H1 (cell line): ENCODE data around the gene SPSB1. TPM values are rescaled to one million over a fixed set of nuclear protein-coding genes. Genes with fewer than 3 reads are reported as not detected.

Source experiments
- CTCF ChIA-PET: fragments of 300-600 bp; sonication (Branson Sonifier 250); formaldehyde crosslinking; loops from one replicate; lab custom pipeline; 2021; ENCODE audit not compliant: partially characterized antibody; lab: Charles Lee
- POLR2A ChIA-PET: fragments of 300-600 bp; sonication (Branson Sonifier 250); formaldehyde crosslinking; loops from one replicate; lab custom pipeline; 2021; ENCODE audit warnings: inconsistent platforms; ENCODE audit not compliant: partially characterized antibody; lab: Charles Lee
- DNase-seq, 2 experiments: peaks; one replicate each; pipeline versions ENCODE4 v3.0.0 to v3.0.0-alpha.2; 2010 to 2022; ENCODE audit warnings: low spot score in 2 of 2, low read depth in 1 of 2, mixed read lengths in 1 of 2
- FAIRE-seq: peaks from 2 replicates; lab custom pipeline; 2011; peaks lifted over from hg19 to GRCh38; lab: Jason Lieb, UNC
- H2AFZ ChIP-seq: 2 replicates; pipeline ENCODE4 v1.8.1; 2012; ENCODE audit warnings: low read length, inconsistent platforms
- H2AK5ac ChIP-seq: 2 replicates; pipeline ENCODE4 v1.6.1; 2013; ENCODE audit warnings: low read depth, low read length
- H2BK120ac ChIP-seq: replicated peaks from 2 replicates; pipeline ENCODE3; 2013; ENCODE audit warnings: low read depth, low read length, inconsistent platforms
- H2BK12ac ChIP-seq: 2 replicates; pipeline ENCODE4 v1.6.1; 2013; ENCODE audit warnings: low read depth, low read length
- H2BK15ac ChIP-seq: 2 replicates; pipeline ENCODE4 v1.6.1; 2013; ENCODE audit warnings: low read length
- H2BK20ac ChIP-seq: 2 replicates; pipeline ENCODE4 v1.6.1; 2013; ENCODE audit warnings: low read length
- H2BK5ac ChIP-seq: 2 replicates; pipeline ENCODE4 v1.6.1; 2013; ENCODE audit warnings: low read depth, low read length
- H3K14ac ChIP-seq: 2 replicates; pipeline ENCODE4 v1.6.1; 2013; ENCODE audit warnings: inconsistent platforms; ENCODE audit not compliant: insufficient read length
- H3K18ac ChIP-seq: 2 replicates; pipeline ENCODE4 v1.6.1; 2013; ENCODE audit warnings: low read length; ENCODE audit errors: extremely low read depth
- H3K23ac ChIP-seq: 2 replicates; pipeline ENCODE4 v1.6.1; 2013; ENCODE audit warnings: inconsistent platforms; ENCODE audit not compliant: insufficient read length
- H3K23me2 ChIP-seq: 2 replicates; pipeline ENCODE4 v1.6.1; 2013; ENCODE audit warnings: low read depth, low read length
- H3K27ac ChIP-seq: 2 replicates; pipeline ENCODE4 v1.6.1; 2011; ENCODE audit warnings: low read depth, low read length, inconsistent platforms
- H3K27me3 ChIP-seq, 4 experiments: replicated peaks in 1 of 4; 1 replicate in 1 of 4; 2 replicates in 3 of 4; pipeline versions ENCODE4 v1.6.1 to v1.8.1; 2011 to 2013; ENCODE audit warnings: low read length in 3 of 4, mild to moderate bottlenecking in 3 of 4, inconsistent platforms in 2 of 4, mixed read lengths in 2 of 4, moderate library complexity in 1 of 4; ENCODE audit not compliant: control insufficient read depth in 3 of 4, insufficient read depth in 3 of 4; ENCODE audit errors: extremely low read depth in 1 of 4
- H3K36me3 ChIP-seq, 4 experiments: 2 replicates each; pipeline versions ENCODE4 v1.6.1 to v1.8.1; 2011 to 2013; ENCODE audit warnings: mild to moderate bottlenecking in 4 of 4, low read length in 3 of 4, moderate library complexity in 2 of 4, control low read depth in 1 of 4, inconsistent platforms in 1 of 4; ENCODE audit not compliant: insufficient read depth in 4 of 4, control insufficient read depth in 2 of 4
- H3K4ac ChIP-seq: replicated peaks from 2 replicates; pipeline ENCODE3; 2013; ENCODE audit warnings: low read length, low read depth, mixed read lengths, inconsistent platforms; ENCODE audit not compliant: insufficient read length
- H3K4me1 ChIP-seq, 4 experiments: replicated peaks in 1 of 4; 1 replicate in 1 of 4; 2 replicates in 3 of 4; pipeline versions ENCODE4 v1.6.1 to v1.8.1; 2011 to 2013; ENCODE audit warnings: low read length in 3 of 4, inconsistent platforms in 2 of 4, mixed read lengths in 1 of 4; ENCODE audit not compliant: insufficient read depth in 4 of 4, control insufficient read depth in 3 of 4
- H3K4me2 ChIP-seq, 2 experiments: 2 replicates each; pipeline versions ENCODE4 v1.6.1 to v1.8.1; 2011 to 2013; ENCODE audit warnings: low read depth in 2 of 2, low read length in 2 of 2, control low read depth in 1 of 2, inconsistent platforms in 1 of 2, mild to moderate bottlenecking in 1 of 2; ENCODE audit not compliant: insufficient read depth in 1 of 2
- H3K4me3 ChIP-seq, 4 experiments: fragments of 200-600, 300-600 bp in 1 of 4; sonication (generic), shearing (Covaris generic), sonication (Bioruptor Twin) in 1 of 4; 2 replicates each; pipeline versions ENCODE4 v1.5.1 to v1.8.1; 2011 to 2016; ENCODE audit warnings: low read length in 4 of 4, low read depth in 3 of 4, control low read depth in 2 of 4, inconsistent platforms in 2 of 4, mild to moderate bottlenecking in 2 of 4, mixed read lengths in 1 of 4, moderate library complexity in 1 of 4; ENCODE audit not compliant: insufficient read depth in 2 of 4; ENCODE audit errors: extremely low read depth in 1 of 4
- H3K56ac ChIP-seq: replicated peaks from 2 replicates; pipeline ENCODE3; 2013; ENCODE audit warnings: low read depth, mild to moderate bottlenecking, mixed read lengths, low read length, inconsistent platforms; ENCODE audit not compliant: insufficient read length
- H3K79me1 ChIP-seq: 2 replicates; pipeline ENCODE4 v1.6.1; 2013; ENCODE audit warnings: low read depth, low read length, control low read depth
- H3K79me2 ChIP-seq, 2 experiments: 2 replicates each; pipeline versions ENCODE4 v1.6.1 to v1.8.1; 2012 to 2013; ENCODE audit warnings: low read length in 2 of 2, mild to moderate bottlenecking in 2 of 2, inconsistent platforms in 1 of 2; ENCODE audit not compliant: insufficient read depth in 2 of 2, control insufficient read depth in 1 of 2
- H3K9ac ChIP-seq, 4 experiments: replicated peaks in 1 of 4; 1 replicate in 1 of 4; 2 replicates in 3 of 4; pipeline versions ENCODE4 v1.6.1 to v1.8.1; 2011 to 2013; ENCODE audit warnings: low read depth in 3 of 4, low read length in 3 of 4, control low read depth in 2 of 4, mild to moderate bottlenecking in 2 of 4, moderate library complexity in 2 of 4, inconsistent platforms in 1 of 4; ENCODE audit errors: extremely low read depth in 1 of 4
- H3K9me3 ChIP-seq, 2 experiments: 2 replicates each; pipeline versions ENCODE4 v1.6.1 to v1.8.1; 2012 to 2013; ENCODE audit warnings: mild to moderate bottlenecking in 2 of 2, moderate library complexity in 2 of 2, control low read depth in 1 of 2, inconsistent platforms in 1 of 2, low read depth in 1 of 2, low read length in 1 of 2, mixed read lengths in 1 of 2; ENCODE audit not compliant: insufficient read depth in 2 of 2
- H4K20me1 ChIP-seq, 2 experiments: replicated peaks in 1 of 2; 2 replicates each; pipeline versions ENCODE3 to v1.8.1; 2011 to 2013; ENCODE audit warnings: inconsistent platforms in 2 of 2, low read length in 2 of 2, mild to moderate bottlenecking in 1 of 2; ENCODE audit not compliant: insufficient read depth in 2 of 2, control insufficient read depth in 1 of 2
- H4K5ac ChIP-seq: 2 replicates; pipeline ENCODE4 v1.6.1; 2013; ENCODE audit warnings: low read length, low read depth, mixed read lengths, inconsistent platforms; ENCODE audit not compliant: insufficient read length
- H4K8ac ChIP-seq: 2 replicates; pipeline ENCODE4 v1.8.0; 2013; ENCODE audit warnings: mild to moderate bottlenecking, moderate library complexity, low read length, inconsistent platforms; ENCODE audit not compliant: insufficient read depth; ENCODE audit errors: extremely low read depth
- H4K91ac ChIP-seq: replicated peaks from 2 replicates; pipeline ENCODE3; 2013; ENCODE audit warnings: low read length, mixed read lengths, inconsistent platforms; ENCODE audit not compliant: insufficient read length
- BACH1 ChIP-seq: IDR thresholded peaks from 2 replicates; pipeline ENCODE4 v1.6.1; 2012; ENCODE audit warnings: low read length, improper control_type of control experiment
- CBX5 ChIP-seq: fragments of 300-800, 300-1000 bp; sonication (generic); IDR thresholded peaks from 2 replicates; pipeline ENCODE4 v1.7.1; 2016; ENCODE audit warnings: antibody characterized with exemption, low read length, low read depth
- CEBPB ChIP-seq: IDR thresholded peaks from 2 replicates; pipeline ENCODE4 v1.6.1; 2012; ENCODE audit warnings: low read depth, low read length
- GABPA ChIP-seq: IDR thresholded peaks from 2 replicates; pipeline ENCODE4 v1.6.1; 2011; ENCODE audit warnings: mild to moderate bottlenecking, low read length, moderate library complexity, borderline replicate concordance; ENCODE audit not compliant: insufficient read depth
- JUN ChIP-seq: IDR thresholded peaks from 2 replicates; pipeline ENCODE4 v1.6.1; 2011; ENCODE audit warnings: low read depth, mild to moderate bottlenecking, improper control_type of control experiment, low read length
- KDM4A ChIP-seq: IDR thresholded peaks from one replicate; pipeline ENCODE4 v1.7.1; 2012; ENCODE audit warnings: low read depth, mild to moderate bottlenecking, moderate library complexity, low read length, inconsistent platforms; ENCODE audit not compliant: severe bottlenecking
- KDM5A ChIP-seq: fragments of 200-600 bp; IDR thresholded peaks from 2 replicates; pipeline ENCODE4 v1.7.1; 2012; ENCODE audit warnings: mild to moderate bottlenecking, low read length, inconsistent platforms, mixed read lengths
- PHF8 ChIP-seq: fragments of 200-600 bp; sonication (generic); conservative IDR thresholded peaks from 2 replicates; pipeline ENCODE4 v1.7.1; 2012; ENCODE audit warnings: low read depth, mild to moderate bottlenecking, inconsistent platforms, low read length, moderate library complexity
- SIRT6 ChIP-seq: IDR thresholded peaks from one replicate; pipeline ENCODE4 v1.7.1; 2012; ENCODE audit warnings: low read length, inconsistent platforms
- SP2 ChIP-seq: IDR thresholded peaks from 2 replicates; pipeline ENCODE4 v1.6.1; 2012; ENCODE audit warnings: mild to moderate bottlenecking, low read length, inconsistent platforms
- TAF1 ChIP-seq: IDR thresholded peaks from 2 replicates; pipeline ENCODE4 v1.6.1; 2011; ENCODE audit warnings: mild to moderate bottlenecking, low read depth, low read length
- TEAD4 ChIP-seq: IDR thresholded peaks from 2 replicates; pipeline ENCODE4 v1.6.1; 2012; ENCODE audit warnings: low read depth, low read length, inconsistent platforms, mixed read lengths
- WGBS, 2 experiments: shearing (Covaris generic) in 1 of 2; methylation state at CpG; one replicate each; pipeline versions ENCODE4 v1.1.6 to v1.1.7; 2013 to 2015; ENCODE audit warnings: low lambda C conversion rate in 2 of 2, mixed read lengths in 2 of 2, inconsistent platforms in 1 of 2, low coverage in 1 of 2, missing lambda C conversion rate in 1 of 2; ENCODE audit not compliant: insufficient replicate concordance in 2 of 2, insufficient coverage in 1 of 2, insufficient read length in 1 of 2; ENCODE audit errors: extremely low coverage in 1 of 2, missing lambda C conversion rate in 1 of 2; 5-methylcytosine and 5-hydroxymethylcytosine counted together
- polyA plus RNA-seq, 7 experiments: library from polyadenylated mRNA; depleted of rRNA in 3 of 7; stranded (reverse) in 5 of 7; unstranded in 2 of 7; fragments of >200 nt in 5 of 7; fragments of 200-250 nt in 2 of 7; gene quantifications; 1 replicate in 5 of 7; 2 replicates in 1 of 7; 4 replicates in 1 of 7; pipeline versions ENCODE4 v1.2.1 to v1.2.3, GENCODE V29; 2011 to 2013; ENCODE audit warnings: missing spikeins in 2 of 7, mixed read lengths in 2 of 7
- total RNA-seq: library from RNA; stranded (reverse); fragmentation: NEBNext Ultra II Directional; extraction: Animal tissue kit (Norgen Biotek cat#: 25700); gene quantifications from 2 replicates; pipeline ENCODE4 v1.2.1, GENCODE V29; 2021
- TF ChIP-seq, protein P1 (sequence below): IDR thresholded peaks from 2 replicates; pipeline ENCODE4 v1.6.1; 2012; ENCODE audit warnings: inconsistent platforms

The SPSB1 gene
- total and polyA plus RNA-seq, 2 of the 8 experiments (the other 6 are each of a cell fraction or from before 2014, with no cell fraction given): 5.3 to 6.4 TPM

DNA sequence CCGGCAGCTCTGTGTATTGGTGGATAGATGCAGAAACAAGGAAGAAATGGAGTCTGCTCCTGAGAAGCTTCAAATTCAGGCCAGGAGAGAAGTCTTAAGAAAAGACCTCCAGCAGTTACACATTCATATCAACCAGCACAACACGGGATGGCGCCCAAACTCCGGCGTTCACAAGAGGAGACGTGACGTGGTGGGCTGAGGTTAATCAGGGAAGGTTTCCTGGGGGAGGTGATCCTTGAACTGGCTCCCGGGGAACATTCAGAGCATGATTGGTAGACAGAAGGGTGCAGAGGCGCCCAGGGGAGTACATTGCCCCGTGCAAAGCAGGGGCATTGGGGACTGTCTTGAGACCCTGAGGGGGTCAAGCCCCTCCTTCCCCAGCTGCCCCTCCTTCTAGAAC lies 27.7 kb upstream of the SPSB1 start:
- Histone ChIP-seq H4K20me1 (peaks cover 0 to 2% of the 10 kb centered on the region in 2 experiments), H3K14ac (no peak overlapping the region), H2BK15ac (no peak overlapping the region), H3K4ac (no peak overlapping the region), H4K8ac (no peak overlapping the region), H2BK120ac (no peak overlapping the region), H3K23ac (no peak overlapping the region), H2AK5ac (no peak overlapping the region), H3K56ac (no peak overlapping the region), H3K18ac (no peak overlapping the region), H3K79me2 (peaks cover under 1 to 3% of the 10 kb centered on the region in 2 experiments; a peak in 2 of 4 replicates), H3K79me1 (peaks cover under 1% of the 10 kb centered on the region; the same call in 1 of the 2 replicates), H3K4me1 (no peaks in the 10 kb centered on the region; a peak in 3 of 7 replicates), H3K36me3 (no peaks in the 10 kb centered on the region; a peak in 1 of 8 replicates), H3K23me2 (peaks cover 3% of the 10 kb centered on the region), H3K27ac (no peak overlapping the region), H3K9ac (no peak overlapping the region), H3K4me2 (no peak overlapping the region), H4K91ac (no peak overlapping the region), H3K9me3 (peaks cover 0 to 6% of the 10 kb centered on the region in 2 experiments; a peak in 2 of 4 replicates), H3K27me3 (no peaks in the 10 kb centered on the region), H2AFZ (no peak overlapping the region), H2BK5ac (no peak overlapping the region), H4K5ac (no peak overlapping the region), H3K4me3 (no peak overlapping the region), H2BK20ac (no peak overlapping the region), H2BK12ac (no peak overlapping the region)
- TF ChIP-seq JUN (no peak), KDM5A (no peak), SIRT6 (no peak), PHF8 (no peak), CBX5 (no peak), GABPA (no peak), SP2 (no peak), TEAD4 (no peak), CEBPB (no peak), TAF1 (no peak), KDM4A (no peak), BACH1 (no peak)
- TF ChIP-seq, protein P1, sequence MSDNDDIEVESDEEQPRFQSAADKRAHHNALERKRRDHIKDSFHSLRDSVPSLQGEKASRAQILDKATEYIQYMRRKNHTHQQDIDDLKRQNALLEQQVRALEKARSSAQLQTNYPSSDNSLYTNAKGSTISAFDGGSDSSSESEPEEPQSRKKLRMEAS: no peak
- POLR2A ChIA-PET: interaction anchor here (0.8 kb wide), 1 partner anchor 12 kb away, joined by 3 read pairs; no protein-coding TSS in a partner anchor
- no peak for FAIRE-seq
- CTCF ChIA-PET: interaction anchor here (0.6 to 13.7 kb wide), 13 partner anchors 9 to 281 kb away, joined by 3 to 118 read pairs (median 5); no protein-coding TSS in a partner anchor
- 91% methylated on average over 10 of the region's 10 CpGs; no CpG with 5 or more reads in 1 of the 2 experiments for WGBS, 2 experiments
- no peak for DNase-seq
